GM19438 (cell line): Measurements from ENCODE around the gene MXRA7.
"Not testable (repeated sequence)": the region's sequence is repeated elsewhere in the genome, so short reads cannot be mapped to it uniquely, and the experiment has no call there.

Experiments
- ATAC-seq: cut with Tn5 transposase; IDR thresholded peaks from one replicate; pipeline ENCODE4 v1.9.1; 2021; ENCODE audit warnings: low read depth; ENCODE audit not compliant: unreplicated experiment

The MXRA7 gene

GRCh38 chr17:76657505-76658241, 53.1 kb downstream of the MXRA7 start:
- ATAC-seq: no peak

DNA sequence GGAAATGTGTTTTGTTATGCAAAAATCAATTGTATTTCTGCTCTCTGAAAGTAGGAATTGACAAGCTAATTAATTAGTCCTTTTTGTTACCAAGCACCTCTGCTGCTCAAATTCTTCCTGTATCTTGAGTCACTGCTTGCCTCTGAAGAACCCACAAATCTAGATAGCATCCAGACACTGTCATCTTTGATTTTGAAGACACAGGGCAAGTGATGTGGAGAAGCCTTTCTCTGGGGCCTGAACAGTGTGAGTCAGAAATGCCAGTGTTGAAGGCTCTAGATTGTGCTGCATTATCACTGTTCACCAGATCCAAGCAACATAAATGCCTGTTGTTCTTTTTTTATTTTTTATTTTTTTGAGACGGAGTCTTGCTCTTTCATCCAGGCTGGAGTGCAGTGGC, 56.4 kb downstream of the MXRA7 start:
- ATAC-seq: no peak

- ATAC-seq: no peak
These were observed 60.3 kb downstream of the MXRA7 start for GRCh38 chr17:76650504-76650903.

DNA sequence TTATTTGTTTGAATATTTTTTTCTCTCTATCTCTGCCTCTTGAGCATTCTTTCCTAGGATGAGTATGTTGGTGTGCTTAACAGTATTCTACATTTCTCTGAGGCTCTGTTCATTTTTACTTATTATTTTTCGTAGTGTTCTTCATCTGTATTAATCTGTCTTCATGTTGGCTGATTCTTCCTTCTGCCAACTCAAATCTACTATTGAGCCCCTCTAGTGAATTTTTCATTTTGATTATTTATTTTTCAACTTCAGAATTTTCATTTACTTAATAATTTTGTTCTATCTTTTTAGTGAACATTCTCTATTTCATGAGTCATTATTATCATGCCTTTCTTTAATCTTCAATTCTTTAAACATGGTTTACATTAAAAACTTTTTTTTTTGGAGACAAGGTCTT, 64.1 kb downstream of the MXRA7 start:
- no peak for ATAC-seq

DNA sequence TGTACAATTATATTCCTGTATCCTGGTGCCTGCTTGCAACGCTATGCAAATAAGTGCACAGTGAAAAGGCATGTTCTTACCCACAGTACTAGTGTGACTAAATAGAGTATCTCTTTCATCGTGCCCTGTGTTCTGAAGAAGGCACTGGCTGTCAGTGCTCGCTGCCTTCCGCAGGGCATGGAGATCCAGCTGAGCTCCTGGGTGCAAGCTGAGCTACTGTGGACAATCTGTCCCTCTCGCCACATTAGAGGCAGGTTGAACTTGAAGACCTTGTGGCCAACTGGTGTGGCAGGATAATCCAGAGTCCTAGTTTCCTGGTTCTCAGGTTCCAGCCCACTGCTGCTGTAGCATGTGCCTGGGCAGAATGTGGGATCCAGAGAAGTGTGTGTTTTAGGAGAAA, 65.3 kb downstream of the MXRA7 start:
- ATAC-seq: no peak

DNA sequence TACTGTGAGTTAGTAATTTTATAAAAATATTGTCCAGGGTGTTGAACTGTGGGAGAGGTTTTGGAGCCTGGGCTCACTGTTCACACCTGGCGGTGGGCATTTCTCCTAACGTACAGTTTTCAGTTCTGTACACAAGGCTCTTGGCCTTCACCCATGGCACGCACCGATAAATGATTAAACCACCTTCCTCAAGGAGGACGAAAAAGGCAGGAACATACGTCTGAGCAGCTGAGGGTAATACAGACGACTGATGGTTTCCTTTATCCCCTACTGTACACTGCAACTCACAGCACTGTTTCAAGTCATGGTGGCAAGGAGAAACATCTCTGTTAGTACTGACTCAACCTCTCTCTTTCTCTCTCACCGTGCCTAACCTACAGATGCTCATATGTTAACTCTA, 65.8 kb downstream of the MXRA7 start:
- no peak for ATAC-seq

DNA sequence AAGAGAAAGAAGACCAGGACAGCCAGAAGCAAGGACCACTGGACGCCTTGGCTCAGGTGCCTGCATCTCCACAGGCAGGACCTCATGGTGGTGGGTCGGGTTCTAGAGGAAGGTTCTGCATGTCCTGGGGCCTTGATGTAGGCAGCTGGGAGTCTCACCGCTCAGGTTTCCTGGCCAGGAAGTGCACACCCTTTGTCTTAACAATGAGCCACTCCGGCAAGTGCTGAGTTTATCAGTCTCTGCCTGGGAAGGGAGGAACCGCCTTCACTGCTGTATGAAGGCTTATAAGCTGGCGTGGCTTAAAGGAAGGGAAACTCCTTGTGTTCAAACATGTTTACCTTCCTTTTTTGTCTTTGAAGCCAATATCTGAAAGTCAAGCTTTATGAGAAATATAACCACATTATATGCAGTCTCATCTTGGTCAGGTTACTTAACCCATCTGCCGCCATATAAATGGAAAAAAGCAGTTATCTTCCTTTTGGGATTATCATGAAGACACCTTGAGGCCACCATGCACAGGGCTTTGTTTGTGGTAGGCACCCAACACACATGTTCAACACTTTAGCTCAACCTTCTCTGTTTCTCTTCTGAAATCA, 67.1 kb downstream of the MXRA7 start, which contains the start of gene ST6GALNAC1:
ST6GALNAC1 (minus strand) TSS at position 205 of the 596 bp plus-strand sequence; CDS start at position 86, 119 bp downstream.
- ATAC-seq: no peak

DNA sequence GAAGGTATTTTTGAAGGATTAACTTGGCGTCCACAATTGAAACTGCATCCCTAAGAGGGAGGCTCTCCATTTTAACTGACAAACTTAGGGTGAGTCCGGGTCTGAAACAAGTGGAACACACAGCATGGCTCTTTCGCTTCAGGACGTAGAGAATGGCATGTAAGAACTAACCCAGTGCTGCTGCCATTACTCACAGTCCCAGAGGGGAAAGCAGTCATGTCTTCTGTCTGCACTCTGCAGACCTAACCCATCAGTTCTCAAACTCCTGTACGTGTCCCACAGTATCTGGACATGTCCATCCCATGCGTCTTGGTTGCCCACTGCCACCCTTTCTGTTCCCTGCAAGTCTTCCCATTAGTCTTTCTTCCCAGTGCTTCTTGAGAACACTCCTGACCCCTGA, 67.8 kb downstream of the MXRA7 start:
- ATAC-seq: no peak

GRCh38 chr17:76642032-76642561, 68.7 kb downstream of the MXRA7 start:
- no peak for ATAC-seq

DNA sequence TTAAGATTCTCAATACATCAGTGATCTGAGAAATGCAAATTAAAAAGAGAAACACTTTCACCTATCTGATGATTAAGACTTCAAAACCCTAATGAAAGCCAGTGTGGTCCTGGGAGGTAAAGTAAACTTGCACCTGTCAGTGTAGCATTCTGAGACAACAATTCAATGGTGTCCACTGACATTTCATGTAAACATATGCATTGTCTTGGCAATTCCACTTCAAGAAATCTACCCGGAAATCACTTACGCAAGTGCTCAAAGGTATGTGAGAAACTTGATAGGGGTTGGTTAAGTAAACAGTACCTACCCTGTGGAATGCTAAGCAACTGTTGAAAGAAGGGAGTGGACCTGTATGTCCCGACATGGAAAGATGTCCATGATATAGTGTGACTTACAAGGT, 69.3 kb downstream of the MXRA7 start:
- no peak for ATAC-seq

DNA sequence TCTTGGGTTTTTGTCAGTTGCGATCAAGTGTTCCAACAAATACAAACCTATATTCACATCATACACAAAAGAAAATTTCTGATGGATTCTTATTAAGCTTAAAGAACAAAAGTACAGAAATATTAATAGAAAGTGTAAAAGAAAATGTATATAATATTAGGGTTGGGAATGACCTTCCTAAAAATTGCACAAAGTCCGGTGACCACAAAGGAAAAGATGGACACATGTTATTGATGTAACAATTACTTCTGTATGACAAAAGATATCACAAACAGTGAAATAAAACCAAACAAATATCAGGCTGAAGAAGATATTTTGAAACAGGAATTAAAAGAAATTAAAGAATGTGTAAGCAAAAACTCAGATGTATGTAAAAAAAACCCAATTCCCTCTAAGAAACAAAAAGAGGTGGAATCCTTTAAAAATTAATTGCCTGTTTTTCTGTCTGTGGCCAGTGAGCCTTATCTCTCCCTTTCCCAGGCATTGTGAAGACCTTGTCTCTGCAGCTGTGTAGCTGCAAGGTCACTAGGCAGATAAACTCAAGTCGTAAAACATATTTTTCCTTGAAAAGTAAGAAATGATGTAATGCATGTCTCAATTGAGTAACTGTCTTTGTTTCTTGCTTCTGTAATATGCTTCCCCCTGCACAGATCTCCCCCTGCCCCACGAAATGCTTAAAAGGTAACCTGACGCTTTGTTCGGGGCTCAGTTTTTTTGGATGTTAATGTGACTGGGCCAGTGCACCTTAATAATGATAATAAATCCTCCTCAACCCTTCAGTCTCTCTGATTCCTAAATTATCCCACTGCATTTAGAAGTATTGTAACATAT, 70.0 kb downstream of the MXRA7 start:
- ATAC-seq: no peak

- ATAC-seq: no peak
These were observed 72.5 kb downstream of the MXRA7 start for GRCh38 chr17:76638263-76638662.

GRCh38 chr17:76636486-76637206, 74.1 kb downstream of the MXRA7 start:
- ATAC-seq: not testable (repeated sequence)

GRCh38 chr17:76635659-76636360, 75.0 kb downstream of the MXRA7 start:
- ATAC-seq: no peak

DNA sequence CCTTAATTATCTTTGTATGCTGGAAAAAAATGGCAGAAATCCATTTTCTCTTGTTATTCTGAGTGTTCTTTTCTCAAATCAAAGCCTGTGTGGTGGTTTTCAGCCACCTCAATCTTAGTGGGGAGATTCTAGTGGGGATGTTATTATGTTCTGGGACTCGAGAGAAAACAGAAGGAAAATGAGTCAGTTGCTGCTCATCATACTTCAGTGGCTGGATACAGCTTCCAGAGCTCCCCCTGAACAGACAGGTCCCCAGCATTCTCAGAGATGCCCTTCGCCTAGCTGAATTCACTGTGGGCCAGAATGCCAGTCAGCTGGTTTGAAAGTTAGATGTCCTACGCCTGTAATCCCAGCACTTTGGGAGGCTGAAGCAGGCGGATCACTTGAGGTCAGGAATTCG, 75.7 kb downstream of the MXRA7 start:
- ATAC-seq: no peak

DNA sequence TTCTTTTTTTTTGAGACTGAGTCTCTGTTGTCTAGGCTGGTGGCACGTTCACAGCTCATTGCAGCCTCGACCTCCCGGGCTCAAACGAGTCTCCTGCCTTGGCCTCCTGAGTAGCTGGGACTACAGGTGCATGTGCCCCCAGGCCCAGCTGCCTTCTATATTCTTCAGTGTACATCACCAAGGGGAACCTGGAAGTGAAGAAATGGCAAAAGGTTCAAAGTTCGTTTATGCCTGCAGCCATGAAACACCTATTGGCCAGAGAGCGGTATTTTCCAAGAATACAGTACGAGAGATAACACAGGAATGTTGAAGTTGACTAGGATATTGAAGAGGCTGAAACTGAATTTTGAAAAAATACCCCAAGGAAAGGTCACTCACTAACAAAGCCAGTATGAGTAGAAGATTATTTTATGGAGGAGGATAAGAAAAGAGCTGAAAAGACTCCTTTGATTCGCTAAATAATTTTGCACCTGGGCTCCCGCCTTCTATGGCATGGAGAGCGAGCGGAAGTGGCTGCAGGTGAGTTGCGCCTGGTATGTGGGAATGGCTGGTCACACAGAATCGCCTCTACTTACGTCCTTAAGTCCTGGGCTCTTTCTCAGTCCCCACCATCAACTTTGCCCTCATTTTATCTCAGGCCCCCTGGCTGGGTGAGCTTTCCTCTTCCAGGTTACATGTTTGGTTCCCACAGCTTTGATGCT, 77.0 kb downstream of the MXRA7 start:
- ATAC-seq: no peak

GRCh38 chr17:76631821-76632565, 78.8 kb downstream of the MXRA7 start:
- no peak for ATAC-seq

GRCh38 chr17:76630151-76630550, 80.6 kb downstream of the MXRA7 start:
- ATAC-seq: no peak
